ENCODE measurements around the gene DGCR6L.
"Not testable (repeated sequence)": the region's sequence is repeated elsewhere in the genome, so short reads cannot be mapped to it uniquely, and the experiment has no call there.

Gene DGCR6L

GRCh38 chr22:20319745-20320658 is at the start of gene DGCR6L:
Gene DGCR6L, minus strand, starts transcription at chr22:20320060. Its CDS starts 72 bp downstream, at chr22:20319988.
- Histone ChIP-seq H3K27ac (peak within 1 kb of the TSS; percentile 68), H3K36me3 (peaks cover 4% of the 10 kb centered on the region), H3K4me1 (ENCODE audit: control insufficient read depth in 1 of 2, insufficient read depth in 1 of 2, low read depth in 1 of 2, low read length in 1 of 2) (peaks cover 17 to 18% of the 10 kb centered on the region in 2 experiments), H3K9me3 (no peaks in the 10 kb centered on the region), H3K4me3 (ENCODE audit: low read depth in 1 of 2, low read length in 1 of 2) (peak within 1 kb of the TSS; percentile 87 to 98), H3K27me3 (no peaks in the 10 kb centered on the region)
- peak; percentile 32 for TF ChIP-seq CTCF (IDR thresholded peaks at IDR 0.05)

GRCh38 chr22:20368875-20369274 is 49.0 kb upstream of the DGCR6L start:
- not testable (repeated sequence) for H3K27ac ChIP-seq; H3K4me3 ChIP-seq (ENCODE audit: low read depth in 1 of 2, low read length in 1 of 2); H3K27me3 ChIP-seq; H3K4me1 ChIP-seq (ENCODE audit: control insufficient read depth in 1 of 2, insufficient read depth in 1 of 2, low read depth in 1 of 2, low read length in 1 of 2); H3K9me3 ChIP-seq; H3K36me3 ChIP-seq

- not testable (repeated sequence) for H3K27ac ChIP-seq; H3K9me3 ChIP-seq; H3K36me3 ChIP-seq; H3K4me1 ChIP-seq (ENCODE audit: control insufficient read depth in 1 of 2, insufficient read depth in 1 of 2, low read depth in 1 of 2, low read length in 1 of 2); H3K4me3 ChIP-seq (ENCODE audit: low read depth in 1 of 2, low read length in 1 of 2); H3K27me3 ChIP-seq
These were observed 47.0 kb upstream of the DGCR6L start for GRCh38 chr22:20366841-20367240.

- not testable (repeated sequence) for H3K27me3 ChIP-seq, H3K27ac ChIP-seq, H3K9me3 ChIP-seq
These were observed 44.7 kb upstream of the DGCR6L start for GRCh38 chr22:20364335-20365260.

GRCh38 chr22:20362403-20362802 is 42.5 kb upstream of the DGCR6L start:
- H3K27me3 ChIP-seq; H3K27ac ChIP-seq; H3K36me3 ChIP-seq; H3K9me3 ChIP-seq; H3K4me3 ChIP-seq (ENCODE audit: low read depth in 1 of 2, low read length in 1 of 2); H3K4me1 ChIP-seq (ENCODE audit: control insufficient read depth in 1 of 2, insufficient read depth in 1 of 2, low read depth in 1 of 2, low read length in 1 of 2): not testable (repeated sequence)

More at GRCh38 chr22:20364335-20365260, 44.7 kb upstream of the DGCR6L start:
- not testable (repeated sequence) for H3K36me3 ChIP-seq; H3K4me3 ChIP-seq (ENCODE audit: low read depth in 1 of 2, low read length in 1 of 2); H3K4me1 ChIP-seq (ENCODE audit: control insufficient read depth in 1 of 2, insufficient read depth in 1 of 2, low read depth in 1 of 2, low read length in 1 of 2)

- not testable (repeated sequence) for H3K4me3 ChIP-seq (ENCODE audit: low read depth in 1 of 2, low read length in 1 of 2); H3K9me3 ChIP-seq; H3K27me3 ChIP-seq; H3K36me3 ChIP-seq; H3K27ac ChIP-seq; H3K4me1 ChIP-seq (ENCODE audit: control insufficient read depth in 1 of 2, insufficient read depth in 1 of 2, low read depth in 1 of 2, low read length in 1 of 2)
These were observed 41.9 kb upstream of the DGCR6L start for GRCh38 chr22:20361752-20362229.

- H3K36me3 ChIP-seq; H3K27ac ChIP-seq; H3K4me1 ChIP-seq (ENCODE audit: control insufficient read depth in 1 of 2, insufficient read depth in 1 of 2, low read depth in 1 of 2, low read length in 1 of 2); H3K27me3 ChIP-seq; H3K4me3 ChIP-seq (ENCODE audit: low read depth in 1 of 2, low read length in 1 of 2); H3K9me3 ChIP-seq: not testable (repeated sequence)
These were observed 41.2 kb upstream of the DGCR6L start for GRCh38 chr22:20360866-20361751.

- not testable (repeated sequence) for H3K36me3 ChIP-seq; H3K4me1 ChIP-seq (ENCODE audit: control insufficient read depth in 1 of 2, insufficient read depth in 1 of 2, low read depth in 1 of 2, low read length in 1 of 2); H3K27ac ChIP-seq; H3K4me3 ChIP-seq (ENCODE audit: low read depth in 1 of 2, low read length in 1 of 2); H3K27me3 ChIP-seq; H3K9me3 ChIP-seq
These were observed 40.4 kb upstream of the DGCR6L start for GRCh38 chr22:20360261-20360660.

GRCh38 chr22:20358503-20359239 is 38.8 kb upstream of the DGCR6L start:
- H3K27ac ChIP-seq; H3K4me1 ChIP-seq (ENCODE audit: control insufficient read depth in 1 of 2, insufficient read depth in 1 of 2, low read depth in 1 of 2, low read length in 1 of 2); H3K27me3 ChIP-seq; H3K4me3 ChIP-seq (ENCODE audit: low read depth in 1 of 2, low read length in 1 of 2); H3K9me3 ChIP-seq; H3K36me3 ChIP-seq: not testable (repeated sequence)

GRCh38 chr22:20357967-20358366 is 38.1 kb upstream of the DGCR6L start:
- not testable (repeated sequence) for H3K36me3 ChIP-seq; H3K4me3 ChIP-seq (ENCODE audit: low read depth in 1 of 2, low read length in 1 of 2)

GRCh38 chr22:20356906-20357305 is 37.0 kb upstream of the DGCR6L start:
- H3K4me3 ChIP-seq (ENCODE audit: low read depth in 1 of 2, low read length in 1 of 2); H3K27ac ChIP-seq; H3K4me1 ChIP-seq (ENCODE audit: control insufficient read depth in 1 of 2, insufficient read depth in 1 of 2, low read depth in 1 of 2, low read length in 1 of 2): not testable (repeated sequence)

More at GRCh38 chr22:20357967-20358366, 38.1 kb upstream of the DGCR6L start:
- not testable (repeated sequence) for H3K4me1 ChIP-seq (ENCODE audit: control insufficient read depth in 1 of 2, insufficient read depth in 1 of 2, low read depth in 1 of 2, low read length in 1 of 2); H3K27ac ChIP-seq; H3K27me3 ChIP-seq; H3K9me3 ChIP-seq

More at GRCh38 chr22:20356906-20357305, 37.0 kb upstream of the DGCR6L start:
- H3K27me3 ChIP-seq, H3K36me3 ChIP-seq, H3K9me3 ChIP-seq: not testable (repeated sequence)

All from neutrophil (primary cell).